ENCODE results near the gene MCM6. TPM values are rescaled to one million over a fixed set of nuclear protein-coding genes. Genes with fewer than 3 reads are reported as not detected.
"Not testable (repeated sequence)": the region's sequence is repeated elsewhere in the genome, so short reads cannot be mapped to it uniquely, and the experiment has no call there.

The MCM6 gene
- total RNA-seq = 99.2 and 103 TPM in 2 replicates

DNA sequence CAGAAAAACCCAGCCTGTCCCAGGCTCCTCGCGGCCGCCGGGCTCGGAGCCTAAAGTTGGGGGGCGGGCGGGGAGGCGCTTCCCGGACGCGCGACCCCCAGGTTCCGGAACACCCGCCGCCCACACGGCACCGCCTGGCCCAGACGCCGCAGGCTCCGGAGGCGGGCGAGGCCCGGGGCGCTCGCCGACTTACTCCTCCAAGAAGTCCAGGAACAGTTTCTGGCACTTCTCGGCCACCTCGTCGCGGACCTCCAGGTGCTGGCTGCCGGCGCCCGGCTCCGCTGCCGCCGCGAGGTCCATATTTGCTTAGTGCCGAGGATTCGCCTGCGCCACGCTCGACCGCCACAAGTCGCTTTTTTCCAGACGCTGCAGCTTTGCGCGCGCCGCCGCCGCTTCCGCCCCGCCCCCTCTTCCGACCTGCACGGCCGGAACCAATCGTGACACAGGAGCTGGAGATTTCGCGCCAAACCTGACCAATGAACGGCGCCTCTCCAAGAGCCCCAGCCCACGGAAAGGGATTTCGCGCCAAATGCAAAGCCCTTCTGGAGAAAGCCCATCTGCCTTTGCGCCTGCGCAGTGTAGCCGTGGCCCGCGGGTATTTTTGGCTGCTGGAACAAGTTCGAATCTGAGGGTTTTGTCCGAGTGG, at the start of gene MCM6:
TSS of gene MCM6 (minus strand) at position 378 of the 646 bp plus-strand sequence. CDS start at position 300, 78 bp downstream.
- intact Hi-C loops (cut with micrococcal nuclease) = loop anchor here (1.0 to 10.0 kb wide), 12 partner anchors 37 to 1641 kb away; partner anchors contain the start of genes CCNT2, CXCR4, DARS1 and R3HDM1

- intact Hi-C loops (cut with micrococcal nuclease) = loop anchor here (5.0 kb wide), 1 partner anchor 37 kb away; no protein-coding TSS in a partner anchor
Observed at GRCh38 chr2:135925571-135925970, 49.3 kb upstream of the MCM6 start.

- intact Hi-C loops (cut with micrococcal nuclease) = loop anchor here (1.0 to 2.0 kb wide), 7 partner anchors 141 to 468 kb away; no protein-coding TSS in a partner anchor
Observed at GRCh38 chr2:135916207-135916606, 40.0 kb upstream of the MCM6 start.

DNA sequence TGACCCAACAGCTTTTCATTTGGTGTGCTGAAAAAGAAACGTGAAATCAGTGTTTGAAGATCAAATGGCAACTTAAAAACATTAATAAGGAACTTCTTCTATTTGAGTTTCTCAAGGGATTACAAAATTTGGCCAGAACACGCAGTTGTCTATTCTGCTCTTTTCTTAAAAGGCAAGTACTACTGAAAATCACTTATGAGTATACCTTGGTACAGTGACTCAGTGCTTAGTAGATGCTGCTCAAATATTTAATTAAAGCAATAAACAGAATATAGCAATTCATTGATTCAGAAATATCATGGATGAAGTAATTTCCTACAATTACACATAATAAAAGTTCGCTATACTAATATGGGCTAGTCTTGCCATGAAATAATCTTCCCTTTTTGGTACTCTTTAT, 38.2 kb upstream of the MCM6 start:
- intact Hi-C loops (cut with micrococcal nuclease) = loop anchor here (5.0 kb wide), 3 partner anchors 323 to 1923 kb away; no protein-coding TSS in a partner anchor

GRCh38 chr2:135913727-135914365, 37.6 kb upstream of the MCM6 start:
- intact Hi-C loops (cut with micrococcal nuclease) = loop anchor here (1.0 to 5.0 kb wide), 7 partner anchors 38 to 1923 kb away; partner anchors contain the start of genes DARS1 and MCM6

- intact Hi-C loops (cut with micrococcal nuclease) = loop anchor here (5.0 to 10.0 kb wide), 4 partner anchors 327 to 1927 kb away; no protein-coding TSS in a partner anchor
Observed at GRCh38 chr2:135909976-135910375, 33.7 kb upstream of the MCM6 start.

DNA sequence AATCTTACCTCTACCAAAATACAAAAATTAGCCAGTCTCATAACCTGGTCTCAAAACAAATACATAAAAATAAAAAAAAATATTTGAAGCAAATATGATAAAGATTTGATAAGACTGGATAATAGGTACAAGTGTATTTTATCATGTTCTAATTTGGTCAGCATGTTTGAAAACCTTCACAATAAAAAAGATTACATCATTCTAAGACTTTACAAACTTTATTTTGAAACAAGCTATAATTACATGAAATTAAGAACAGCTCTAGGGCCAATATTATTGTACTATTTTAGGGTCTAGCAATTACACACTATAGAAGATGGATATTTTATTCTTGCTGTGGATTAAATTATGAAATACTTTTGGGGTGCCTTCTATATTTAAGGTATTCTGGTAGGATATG, 29.4 kb upstream of the MCM6 start:
- intact Hi-C loops (cut with micrococcal nuclease) = loop anchor here (10.0 kb wide), 1 partner anchor 921 kb away; no protein-coding TSS in a partner anchor

GRCh38 chr2:135904341-135904989, 28.2 kb upstream of the MCM6 start:
- intact Hi-C loops (cut with micrococcal nuclease) = loop anchor here (10.0 kb wide), 1 partner anchor 920 kb away; no protein-coding TSS in a partner anchor

- intact Hi-C loops (cut with micrococcal nuclease) = loop anchor here (10.0 kb wide), 1 partner anchor 919 kb away; no protein-coding TSS in a partner anchor
Observed at GRCh38 chr2:135903650-135904049, 27.4 kb upstream of the MCM6 start.

DNA sequence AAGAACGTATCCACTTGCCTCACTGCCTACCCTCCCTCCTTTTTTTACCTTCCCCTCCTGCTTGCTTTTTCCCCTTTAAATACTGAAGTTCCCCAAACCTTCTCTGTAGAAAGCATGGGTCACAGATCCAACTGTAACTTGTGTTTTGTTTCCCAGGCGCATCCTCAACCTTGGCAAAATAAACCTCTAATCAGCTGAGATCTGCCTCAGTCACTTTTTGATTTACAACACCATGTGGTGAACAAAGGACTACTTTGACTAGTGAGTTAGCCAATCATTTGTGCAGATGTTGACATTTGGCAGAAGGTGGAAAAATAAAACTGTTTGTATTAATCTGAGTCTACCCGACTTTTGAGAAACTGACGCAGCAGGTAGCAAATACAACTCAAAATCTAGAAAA, 23.3 kb upstream of the MCM6 start:
- intact Hi-C loops (cut with micrococcal nuclease) = no loop called here

DNA sequence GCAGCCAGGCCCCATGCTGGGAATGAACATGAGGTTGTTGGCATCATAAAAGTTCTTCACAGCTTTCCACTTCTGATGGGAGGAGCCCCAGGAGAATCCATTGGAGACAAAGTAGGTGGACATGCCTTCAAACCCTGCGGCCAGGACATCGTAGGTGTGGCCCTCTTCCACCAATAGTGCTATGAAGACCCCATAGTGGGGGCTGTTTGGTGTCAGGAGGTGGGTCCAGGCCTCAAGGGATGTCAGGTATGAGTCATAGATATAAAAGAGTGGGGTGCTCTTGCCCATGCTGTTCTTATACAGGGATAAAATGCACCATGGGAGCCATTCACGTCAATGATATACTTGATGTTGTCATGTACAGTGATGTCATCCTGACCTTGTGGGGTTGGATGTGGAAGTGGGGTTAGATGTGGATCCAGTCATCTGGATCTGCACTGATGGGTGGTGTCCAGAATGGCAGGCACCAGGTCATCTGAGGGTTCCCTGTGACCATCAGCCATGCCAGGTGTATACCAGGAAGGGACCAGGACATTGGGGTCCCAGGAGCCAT, 22.1 kb upstream of the MCM6 start:
- intact Hi-C loops (cut with micrococcal nuclease) = no loop called here

- intact Hi-C loops (cut with micrococcal nuclease) = no loop called here
Observed at GRCh38 chr2:135894930-135895329, 18.7 kb upstream of the MCM6 start.

GRCh38 chr2:135893374-135893794, 17.1 kb upstream of the MCM6 start:
- intact Hi-C loops (cut with micrococcal nuclease) = no loop called here

- intact Hi-C loops (cut with micrococcal nuclease) = no loop called here
Observed at GRCh38 chr2:135890835-135891234, 14.6 kb upstream of the MCM6 start.

GRCh38 chr2:135890149-135890548, 13.9 kb upstream of the MCM6 start:
- intact Hi-C loops (cut with micrococcal nuclease) = no loop called here

GRCh38 chr2:135888587-135888986, 12.3 kb upstream of the MCM6 start:
- intact Hi-C loops (cut with micrococcal nuclease) = not testable (repeated sequence)

DNA sequence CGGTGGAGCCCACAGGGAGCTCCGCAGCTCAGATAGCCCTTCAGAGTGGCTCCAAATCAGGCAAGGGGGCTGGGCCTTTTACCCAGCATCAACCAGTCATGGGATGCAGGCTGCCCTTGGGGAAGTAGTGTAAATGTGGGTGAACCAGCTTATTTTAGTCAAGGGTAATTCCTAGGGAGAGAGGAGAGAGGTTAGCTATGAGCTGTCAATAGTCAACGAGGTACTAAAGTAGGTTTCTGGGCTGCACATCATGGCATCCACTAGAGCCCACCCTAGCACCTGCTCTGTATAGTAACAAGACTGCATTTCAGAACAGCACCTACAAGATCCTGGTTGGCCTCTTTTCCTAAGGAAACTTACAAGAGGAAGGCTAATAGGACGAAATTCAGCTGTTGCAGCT, 9.5 kb upstream of the MCM6 start:
- intact Hi-C loops (cut with micrococcal nuclease) = no loop called here

DNA sequence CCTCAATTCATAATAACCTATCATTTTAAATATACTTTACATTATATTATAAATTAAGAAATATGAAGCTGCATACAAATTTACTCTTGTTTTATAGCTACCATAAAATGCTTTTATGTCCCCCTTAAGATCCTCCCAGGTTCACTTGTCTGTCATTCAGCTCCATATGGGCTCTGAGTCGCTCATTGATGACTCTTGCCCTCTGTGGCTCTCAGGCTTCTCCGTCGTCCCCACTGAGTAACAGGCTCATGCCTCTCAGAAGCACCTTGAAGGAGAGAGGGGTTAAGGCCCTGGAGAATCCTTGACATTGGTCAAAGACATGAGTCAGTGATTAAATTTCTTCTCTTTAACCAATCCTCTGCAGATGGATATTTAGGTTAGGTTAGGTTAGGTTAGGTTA, 6.2 kb upstream of the MCM6 start:
- intact Hi-C loops (cut with micrococcal nuclease) = no loop called here

GRCh38 chr2:135876770-135877169, 527 bp upstream of the MCM6 start:
- intact Hi-C loops (cut with micrococcal nuclease) = loop anchor here (1.0 to 10.0 kb wide), 12 partner anchors 37 to 1642 kb away; partner anchors contain the start of genes CCNT2, CXCR4, DARS1 and R3HDM1

DNA sequence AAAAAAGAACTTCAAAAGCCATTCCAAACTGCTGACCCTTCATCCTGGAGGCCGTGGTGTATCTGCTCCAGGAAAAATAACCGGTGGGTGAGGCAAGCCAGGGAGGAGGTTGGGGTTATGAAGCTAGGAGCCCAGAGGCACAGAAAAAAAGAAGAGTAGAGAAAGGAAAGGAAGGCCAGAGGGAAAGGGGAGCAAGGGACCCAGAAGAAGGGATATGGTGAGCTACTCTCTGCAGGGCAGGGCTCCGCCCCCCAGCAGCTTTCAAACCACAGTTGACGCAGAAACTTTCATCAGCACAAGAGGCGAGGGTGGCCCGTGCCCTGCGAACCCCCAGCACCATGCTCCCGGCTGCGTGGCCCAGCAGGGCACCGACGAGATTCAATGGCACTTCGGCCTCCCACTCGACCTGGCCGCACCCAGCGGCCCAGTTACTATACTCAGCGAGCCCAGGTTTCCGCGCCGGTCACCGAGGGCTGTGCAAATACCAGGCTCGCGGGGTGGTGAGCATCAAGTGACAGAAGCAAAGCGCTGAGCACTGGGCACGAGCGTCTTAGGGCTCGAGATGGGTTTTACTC, 665 bp downstream of the MCM6 start:
- intact Hi-C loops (cut with micrococcal nuclease) = loop anchor here (1.0 to 10.0 kb wide), 13 partner anchors 38 to 1641 kb away; partner anchors contain the start of genes CCNT2, CXCR4, DARS1 and R3HDM1
